Left ventricle myocardium inferior (tissue), 1 donor: ENCODE results near the gene TRERF1. TPM values are rescaled to one million over a fixed set of nuclear protein-coding genes. Genes with fewer than 3 reads are reported as not detected.

Experiments used
- DNase-seq: peaks from one replicate; pipeline ENCODE4 v3.0.0-alpha.2; 2020
- H3K27ac ChIP-seq: fragments of 200-600 bp; replicated peaks from 2 replicates; pipeline ENCODE4 v1.8.0; 2021
- H3K27me3 ChIP-seq: fragments of 200-600 bp; 2 replicates; pipeline ENCODE4 v1.8.0; 2021; ENCODE audit warnings: low read depth
- H3K36me3 ChIP-seq: fragments of 200-600 bp; 2 replicates; pipeline ENCODE4 v1.8.0; 2021
- H3K4me1 ChIP-seq: fragments of 200-600 bp; 2 replicates; pipeline ENCODE4 v1.8.0; 2021
- H3K4me3 ChIP-seq: fragments of 200-600 bp; 2 replicates; pipeline ENCODE4 v1.8.0; 2021; ENCODE audit warnings: mild to moderate bottlenecking, moderate library complexity
- H3K9me3 ChIP-seq: fragments of 200-600 bp; replicated peaks from 2 replicates; pipeline ENCODE4 v1.8.0; 2021
- intact Hi-C: fragments of 100-400 bp; cut with micrococcal nuclease; formaldehyde crosslinking; loops from one replicate; pipeline ENCODE4 v1.11.0; 2022
- total RNA-seq: library from RNA; stranded (reverse); fragmentation: NEBNext Ultra II Directional; extraction: Animal tissue kit (Norgen Biotek cat#: 25700); gene quantifications from one replicate; pipeline ENCODE4 v1.2.1, GENCODE V29; 2021
- TF ChIP-seq, protein P1 (sequence below): fragments of 200-600 bp; IDR thresholded peaks from 2 replicates; pipeline ENCODE4 v1.8.0; 2021; ENCODE audit warnings: antibody characterized with exemption, mild to moderate bottlenecking, borderline replicate concordance
- donor health status: DM: no; HTN: yes; CAD: no; lungs with severe emphysema.

Gene TRERF1
- total RNA-seq, 1 donor from 2014 or later, result 1.4 TPM

DNA sequence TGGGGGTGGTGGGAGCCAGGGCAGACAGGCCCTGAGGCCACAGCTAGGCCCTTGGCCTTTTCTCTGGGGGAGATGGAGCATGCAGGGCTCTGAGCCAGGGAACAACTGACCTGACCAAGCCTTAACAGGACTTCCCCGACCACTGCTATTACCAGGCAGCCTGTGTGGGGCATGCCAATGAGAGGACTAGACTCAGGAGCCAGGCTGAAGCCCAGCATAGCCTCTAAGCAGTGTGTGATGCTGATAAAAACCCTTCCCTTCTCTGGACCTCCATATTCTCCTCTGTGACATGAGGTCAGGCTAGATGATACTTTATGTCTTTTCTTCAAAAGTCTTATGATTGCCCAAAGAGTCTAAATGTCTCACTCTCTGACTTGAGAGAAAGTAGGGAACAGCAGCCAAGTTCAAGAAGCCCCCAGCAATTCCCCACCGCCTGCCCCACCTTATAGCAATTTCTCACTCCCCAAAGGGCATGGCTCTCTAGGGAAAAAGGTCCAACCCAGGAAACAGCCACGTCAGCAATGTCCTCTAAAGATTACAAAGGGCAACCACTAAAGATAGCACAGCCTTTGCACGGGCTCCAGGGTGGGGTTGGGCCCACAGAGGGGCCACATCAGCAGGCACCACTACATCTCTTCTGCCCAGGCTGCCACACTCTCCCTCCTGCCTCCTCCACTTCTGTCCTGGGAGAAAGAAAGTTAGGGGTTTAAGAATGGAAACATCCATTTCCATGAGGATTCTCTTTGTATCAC lies 71.3 kb downstream of the TRERF1 start:
- Histone ChIP-seq H3K27me3 (no peaks in the 10 kb centered on the region), H3K9me3 (no peaks in the 10 kb centered on the region), H3K4me1 (peaks cover 10% of the 10 kb centered on the region), H3K36me3 (no peaks in the 10 kb centered on the region), H3K4me3 (no peak overlapping the region), H3K27ac (no peak overlapping the region)
- TF ChIP-seq, protein P1, sequence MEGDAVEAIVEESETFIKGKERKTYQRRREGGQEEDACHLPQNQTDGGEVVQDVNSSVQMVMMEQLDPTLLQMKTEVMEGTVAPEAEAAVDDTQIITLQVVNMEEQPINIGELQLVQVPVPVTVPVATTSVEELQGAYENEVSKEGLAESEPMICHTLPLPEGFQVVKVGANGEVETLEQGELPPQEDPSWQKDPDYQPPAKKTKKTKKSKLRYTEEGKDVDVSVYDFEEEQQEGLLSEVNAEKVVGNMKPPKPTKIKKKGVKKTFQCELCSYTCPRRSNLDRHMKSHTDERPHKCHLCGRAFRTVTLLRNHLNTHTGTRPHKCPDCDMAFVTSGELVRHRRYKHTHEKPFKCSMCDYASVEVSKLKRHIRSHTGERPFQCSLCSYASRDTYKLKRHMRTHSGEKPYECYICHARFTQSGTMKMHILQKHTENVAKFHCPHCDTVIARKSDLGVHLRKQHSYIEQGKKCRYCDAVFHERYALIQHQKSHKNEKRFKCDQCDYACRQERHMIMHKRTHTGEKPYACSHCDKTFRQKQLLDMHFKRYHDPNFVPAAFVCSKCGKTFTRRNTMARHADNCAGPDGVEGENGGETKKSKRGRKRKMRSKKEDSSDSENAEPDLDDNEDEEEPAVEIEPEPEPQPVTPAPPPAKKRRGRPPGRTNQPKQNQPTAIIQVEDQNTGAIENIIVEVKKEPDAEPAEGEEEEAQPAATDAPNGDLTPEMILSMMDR, result no peak
- no peak for DNase-seq
- intact Hi-C loops, result no loop called here

GRCh38 chr6:42378536-42378935 lies 73.2 kb downstream of the TRERF1 start:
- Histone ChIP-seq H3K4me3 (no peak overlapping the region), H3K36me3 (no peaks in the 10 kb centered on the region), H3K27me3 (no peaks in the 10 kb centered on the region), H3K9me3 (no peaks in the 10 kb centered on the region), H3K4me1 (peaks cover 10% of the 10 kb centered on the region), H3K27ac (no peak overlapping the region)
- DNase-seq, result no peak
- TF ChIP-seq, protein P1, result no peak
- intact Hi-C loops, result no loop called here

DNA sequence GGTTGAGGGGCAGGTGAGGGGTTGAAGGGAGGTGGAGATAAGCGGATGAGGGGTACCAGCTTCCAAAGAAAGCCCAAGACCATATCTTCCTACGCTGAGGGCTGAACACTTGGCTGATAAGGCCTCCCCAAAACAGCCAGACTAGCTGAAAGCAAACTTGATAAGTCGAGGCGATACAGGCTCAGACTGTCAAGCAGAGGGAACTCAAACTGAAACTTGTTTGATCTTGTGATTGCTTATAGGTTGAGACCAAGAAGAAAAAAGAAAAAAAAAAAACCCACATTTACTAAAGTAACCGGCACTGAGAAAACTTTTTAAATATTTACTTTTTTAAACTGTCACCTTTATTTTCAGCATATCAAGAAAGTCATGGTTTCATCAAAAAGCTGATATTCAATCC lies 73.6 kb downstream of the TRERF1 start:
- TF ChIP-seq, protein P1, result no peak
- no peak for DNase-seq
- Histone ChIP-seq H3K4me3 (no peak overlapping the region), H3K36me3 (no peaks in the 10 kb centered on the region), H3K27me3 (no peaks in the 10 kb centered on the region), H3K4me1 (peaks cover 10% of the 10 kb centered on the region), H3K27ac (no peak overlapping the region), H3K9me3 (no peaks in the 10 kb centered on the region)
- intact Hi-C loops, result no loop called here

DNA sequence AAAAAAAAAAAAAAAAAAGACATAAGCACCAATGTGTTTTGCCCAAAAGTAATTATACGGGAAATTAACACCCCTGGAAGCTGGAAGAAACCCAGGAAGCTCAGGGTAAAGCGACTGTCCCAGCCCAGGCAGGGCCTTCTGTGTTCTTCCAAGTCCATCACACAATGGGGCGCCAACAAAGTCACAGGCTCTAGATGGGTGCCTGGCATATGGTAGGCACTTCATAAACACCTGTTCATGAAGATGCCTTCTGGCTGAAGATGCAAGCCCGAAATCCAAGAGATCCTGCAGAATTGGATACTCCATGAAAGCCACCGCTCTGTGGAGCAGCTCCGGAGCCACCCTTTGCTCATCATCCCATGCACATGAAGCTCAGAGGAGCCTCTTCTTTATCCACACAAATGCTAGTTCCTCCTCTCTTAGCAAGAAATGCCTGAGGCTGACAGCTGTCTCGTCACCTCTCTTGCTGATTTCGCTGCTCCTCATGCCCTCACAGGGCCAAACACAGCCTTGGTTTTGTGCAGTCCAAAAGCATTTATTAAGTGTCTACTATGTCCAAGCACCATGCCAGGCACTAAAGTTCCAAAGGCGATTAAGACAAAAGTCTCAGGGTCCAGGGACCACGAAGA lies 76.6 kb downstream of the TRERF1 start:
- intact Hi-C loops, result no loop called here
- no peak for DNase-seq

GRCh38 chr6:42374018-42374669 lies 77.6 kb downstream of the TRERF1 start:
- Histone ChIP-seq H3K9me3 (no peaks in the 10 kb centered on the region), H3K27me3 (no peaks in the 10 kb centered on the region), H3K27ac (no peak overlapping the region), H3K4me3 (no peak overlapping the region), H3K36me3 (no peaks in the 10 kb centered on the region), H3K4me1 (peaks cover 11% of the 10 kb centered on the region)
- TF ChIP-seq, protein P1, result no peak
- intact Hi-C loops, result no loop called here
- DNase-seq, result no peak

More for the DNA sequence above, 76.6 kb downstream of the TRERF1 start:
- Histone ChIP-seq H3K9me3 (no peaks in the 10 kb centered on the region), H3K36me3 (no peaks in the 10 kb centered on the region), H3K4me3 (no peak overlapping the region), H3K4me1 (peaks cover 6% of the 10 kb centered on the region), H3K27ac (no peak overlapping the region), H3K27me3 (no peaks in the 10 kb centered on the region)
- TF ChIP-seq, protein P1, result no peak
